Activated CD4-positive, alpha-beta T cell treated with anti-CD3 and anti-CD28 coated beads, Interleukin-2, Interleukin-6, amounts not matched to agents 100 ng/mL and 50 ng/mL, durations not matched to agents 16 hours and 8 hours (primary cell): ENCODE results near the gene PARVG.

ENCODE experiments used
- DNase-seq: peaks from one replicate; pipeline ENCODE4 v3.0.0-alpha.2; 2020

PARVG gene, protein sequence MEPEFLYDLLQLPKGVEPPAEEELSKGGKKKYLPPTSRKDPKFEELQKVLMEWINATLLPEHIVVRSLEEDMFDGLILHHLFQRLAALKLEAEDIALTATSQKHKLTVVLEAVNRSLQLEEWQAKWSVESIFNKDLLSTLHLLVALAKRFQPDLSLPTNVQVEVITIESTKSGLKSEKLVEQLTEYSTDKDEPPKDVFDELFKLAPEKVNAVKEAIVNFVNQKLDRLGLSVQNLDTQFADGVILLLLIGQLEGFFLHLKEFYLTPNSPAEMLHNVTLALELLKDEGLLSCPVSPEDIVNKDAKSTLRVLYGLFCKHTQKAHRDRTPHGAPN

DNA sequence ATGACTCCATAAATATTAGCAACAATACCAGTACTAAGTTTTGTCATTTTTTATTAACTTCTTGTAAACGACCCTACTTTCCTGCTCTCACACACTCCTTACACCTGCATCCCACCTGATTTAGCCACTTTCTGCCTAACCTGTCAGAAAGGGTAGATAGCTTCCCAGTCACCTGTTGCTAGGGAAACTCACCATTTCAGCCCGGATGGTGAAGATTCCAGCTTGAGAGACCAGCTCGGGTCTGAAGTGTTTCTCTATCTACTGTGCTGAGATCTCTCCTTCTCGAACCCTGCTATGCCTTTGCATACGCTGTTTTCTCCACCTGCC is at the start of gene PARVG:
Gene PARVG (plus strand): TSS at position 220 of the 327 bp plus-strand sequence. CDS start 2,405 bp downstream, outside the sequence.
- DNase-seq, result peak; percentile 49

DNA sequence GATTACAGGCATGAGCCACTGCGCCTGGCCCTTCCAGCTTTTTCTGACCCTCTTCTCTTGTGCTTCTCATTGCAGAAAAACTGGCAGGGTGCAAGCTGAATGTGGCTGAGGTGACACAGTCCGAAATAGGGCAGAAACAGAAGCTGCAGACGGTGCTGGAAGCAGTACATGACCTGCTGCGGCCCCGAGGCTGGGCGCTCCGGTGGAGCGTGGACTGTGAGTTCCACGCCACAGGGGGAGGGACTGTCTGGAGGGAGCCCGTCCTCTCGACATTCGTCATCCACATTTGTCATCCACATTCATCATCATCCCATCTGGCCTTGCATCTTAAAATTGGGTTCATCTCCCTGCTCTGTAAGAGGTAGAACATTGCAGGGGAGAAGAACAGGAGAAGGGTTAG is 49.3 kb upstream of the PARVG start:
- no peak for DNase-seq

DNA sequence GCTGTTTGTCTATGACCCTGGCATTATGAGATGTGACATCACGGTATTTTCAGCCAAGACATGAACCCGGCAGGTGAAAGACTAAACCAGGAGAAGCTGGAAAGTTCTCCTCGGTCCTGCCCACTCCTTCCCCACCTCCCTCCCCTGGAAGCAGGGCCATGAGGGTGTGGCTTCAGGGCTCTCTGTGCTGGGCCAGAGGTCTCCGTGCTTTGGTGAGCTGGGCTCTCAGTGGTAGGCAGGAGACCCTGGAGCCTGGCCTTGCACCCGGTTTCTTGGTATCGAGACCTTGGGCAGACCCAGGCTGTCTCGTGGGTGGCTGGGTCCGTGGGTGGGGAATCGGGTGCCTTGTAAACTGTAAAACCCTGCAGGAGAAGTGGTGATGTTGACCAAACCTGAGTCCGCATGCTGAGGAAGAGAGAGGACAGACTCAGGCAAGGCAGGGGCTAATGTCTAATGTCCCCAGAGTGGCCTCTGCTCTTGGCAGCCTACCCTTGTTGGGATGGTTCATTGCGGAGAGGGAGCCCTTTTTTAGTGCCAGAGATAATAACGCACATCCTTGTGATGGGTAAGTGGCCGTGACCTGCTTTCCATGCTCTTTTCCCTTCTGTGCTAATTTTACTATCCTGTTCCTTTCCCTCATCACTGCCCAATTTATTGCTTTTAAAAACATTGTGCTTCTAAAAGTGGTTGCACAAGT is 48.6 kb upstream of the PARVG start:
- DNase-seq, result no peak

DNA sequence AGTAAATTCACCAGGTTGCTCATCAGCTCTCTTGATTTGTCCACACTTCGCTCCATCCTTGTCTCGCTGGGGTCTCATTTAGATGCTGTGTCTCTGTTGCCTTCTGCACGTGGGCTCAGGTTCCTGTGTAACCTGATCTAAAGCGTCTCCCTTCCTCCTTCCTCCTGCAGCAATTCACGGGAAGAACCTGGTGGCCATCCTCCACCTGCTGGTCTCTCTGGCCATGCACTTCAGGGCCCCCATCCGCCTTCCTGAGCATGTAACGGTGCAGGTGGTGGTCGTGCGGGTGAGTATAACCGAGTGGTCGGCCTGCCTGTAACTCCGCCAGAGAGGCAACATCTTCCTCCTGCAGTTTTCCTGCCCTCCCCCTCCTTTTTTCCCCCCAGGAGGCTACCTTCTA is 48.0 kb upstream of the PARVG start:
- DNase-seq, result no peak

DNA sequence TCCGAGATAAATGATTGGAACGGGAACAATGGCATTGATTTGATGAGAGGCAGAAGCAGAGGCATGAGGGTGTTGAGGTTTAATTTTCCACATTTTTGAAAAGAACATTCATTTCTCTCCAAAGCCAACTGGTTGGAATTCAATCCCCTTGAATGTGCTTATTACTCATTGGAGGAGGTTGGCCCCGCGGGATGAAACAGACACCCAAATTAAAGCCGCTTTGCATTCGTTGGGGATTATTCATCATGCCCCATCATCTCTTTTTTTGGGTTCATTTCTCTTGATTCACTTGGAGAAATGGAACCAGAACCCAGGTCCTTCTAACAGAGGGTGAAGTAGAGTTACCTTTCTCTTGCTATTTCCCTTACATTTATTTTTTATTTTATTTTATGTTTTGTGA is 47.6 kb upstream of the PARVG start:
- DNase-seq, result no peak

DNA sequence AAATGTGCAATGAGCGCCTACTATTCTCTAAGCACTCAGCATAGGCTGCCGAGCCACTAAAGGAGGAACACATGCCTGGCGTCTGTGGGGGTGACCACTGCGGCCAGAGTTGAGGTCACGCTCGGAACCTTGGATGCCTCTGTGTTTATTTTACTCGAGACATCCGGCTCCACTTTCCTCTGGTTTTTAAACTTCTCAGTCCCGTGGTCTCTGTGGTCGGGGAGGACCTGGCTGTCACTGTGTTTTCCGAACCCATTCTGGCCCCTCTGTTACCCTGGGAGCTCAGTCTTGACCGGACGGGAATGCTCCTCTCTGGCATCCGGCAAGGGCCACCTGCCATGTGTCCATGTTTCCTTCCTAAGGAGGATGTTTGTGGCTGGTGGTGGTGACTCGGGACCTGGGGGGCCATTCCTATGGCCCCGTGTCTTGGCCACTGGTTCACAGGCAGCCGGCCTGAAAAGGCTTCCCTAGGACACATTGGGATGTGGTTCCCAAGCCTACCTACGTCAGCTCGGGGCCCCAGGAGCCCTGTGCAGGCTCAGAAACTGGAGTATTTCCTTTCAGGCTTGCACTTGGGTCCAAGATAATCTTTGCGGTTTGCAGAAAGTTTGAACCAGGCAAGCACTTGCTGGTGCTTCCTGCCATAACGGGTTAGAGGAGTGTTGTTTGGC is 46.7 kb upstream of the PARVG start:
- DNase-seq, result no peak

DNA sequence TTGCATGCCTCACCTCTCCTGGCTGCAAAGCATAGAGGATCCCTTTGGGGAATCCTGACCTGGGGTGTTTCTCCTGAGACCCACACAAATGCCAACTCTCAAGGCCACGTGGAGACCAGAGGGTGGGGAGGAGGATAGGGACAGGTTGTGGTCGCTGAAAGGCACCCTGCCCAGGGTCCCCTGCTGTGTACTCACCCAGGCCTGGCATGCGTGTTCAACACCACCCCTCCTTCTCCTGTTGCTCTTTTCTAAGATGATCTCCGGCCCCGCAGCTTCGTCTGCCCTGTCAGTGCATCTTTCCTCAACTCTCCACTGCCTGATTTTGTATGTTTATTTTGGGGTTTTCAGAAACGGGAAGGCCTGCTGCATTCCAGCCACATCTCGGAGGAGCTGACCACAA is 44.6 kb upstream of the PARVG start:
- DNase-seq, result no peak

DNA sequence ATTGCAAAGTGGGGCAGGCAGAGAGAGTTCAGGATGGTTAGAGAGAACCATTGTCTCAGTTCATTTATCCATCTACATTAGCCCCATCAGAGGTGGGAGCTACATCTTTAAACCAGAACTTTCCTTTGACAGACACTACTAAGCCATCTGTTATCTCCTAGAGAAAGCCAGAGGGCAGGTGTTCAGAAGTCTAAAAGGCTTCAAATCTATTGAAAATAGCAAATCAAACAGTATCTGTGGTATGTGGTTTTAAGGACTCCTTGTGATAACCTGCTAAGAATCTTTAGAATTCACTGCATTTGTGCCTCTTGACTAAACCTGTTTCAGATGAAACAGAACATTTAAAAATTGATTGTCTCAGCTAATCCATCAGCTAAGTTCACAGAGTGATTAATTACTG is 43.9 kb upstream of the PARVG start:
- DNase-seq, result no peak

DNA sequence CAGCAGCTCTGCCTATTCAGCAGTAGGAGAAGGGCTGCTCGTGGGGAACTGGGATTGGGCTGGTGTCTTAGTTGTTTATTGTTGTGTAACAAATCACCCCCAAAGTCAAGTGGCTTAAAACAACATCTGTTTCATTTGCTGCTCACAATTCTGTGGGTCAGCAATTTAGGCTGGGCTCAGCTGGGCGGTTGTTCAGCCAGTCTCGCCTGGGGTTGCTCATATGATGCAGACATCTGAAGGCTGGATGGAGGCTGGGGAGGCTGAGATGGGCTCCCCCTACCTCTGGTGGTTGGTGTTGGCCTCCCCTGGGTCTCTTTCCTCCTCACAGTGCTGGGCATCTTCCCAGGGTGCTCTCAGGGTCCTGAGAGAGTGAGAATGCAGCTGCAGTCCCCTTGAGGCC is 43.3 kb upstream of the PARVG start:
- DNase-seq, result no peak

DNA sequence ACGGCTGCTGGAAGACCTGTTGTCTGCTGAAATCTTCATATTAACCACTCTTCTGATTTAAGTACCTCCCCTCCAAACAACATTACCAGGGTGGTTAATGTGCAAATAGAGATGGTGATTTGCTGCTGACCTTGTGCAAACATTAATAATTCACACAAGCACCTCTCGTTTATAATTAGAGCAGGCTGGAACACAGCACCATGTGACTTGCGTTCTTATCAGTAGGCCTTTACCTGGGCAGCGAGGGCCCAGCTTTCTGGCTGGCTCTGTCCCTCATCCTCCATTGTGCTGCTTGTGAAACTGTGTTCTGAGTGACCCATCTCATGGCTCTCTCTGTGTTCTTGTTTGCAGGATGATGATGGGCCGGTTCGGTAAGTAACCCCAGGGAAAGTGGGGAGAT is 41.0 kb upstream of the PARVG start:
- DNase-seq, result no peak

DNA sequence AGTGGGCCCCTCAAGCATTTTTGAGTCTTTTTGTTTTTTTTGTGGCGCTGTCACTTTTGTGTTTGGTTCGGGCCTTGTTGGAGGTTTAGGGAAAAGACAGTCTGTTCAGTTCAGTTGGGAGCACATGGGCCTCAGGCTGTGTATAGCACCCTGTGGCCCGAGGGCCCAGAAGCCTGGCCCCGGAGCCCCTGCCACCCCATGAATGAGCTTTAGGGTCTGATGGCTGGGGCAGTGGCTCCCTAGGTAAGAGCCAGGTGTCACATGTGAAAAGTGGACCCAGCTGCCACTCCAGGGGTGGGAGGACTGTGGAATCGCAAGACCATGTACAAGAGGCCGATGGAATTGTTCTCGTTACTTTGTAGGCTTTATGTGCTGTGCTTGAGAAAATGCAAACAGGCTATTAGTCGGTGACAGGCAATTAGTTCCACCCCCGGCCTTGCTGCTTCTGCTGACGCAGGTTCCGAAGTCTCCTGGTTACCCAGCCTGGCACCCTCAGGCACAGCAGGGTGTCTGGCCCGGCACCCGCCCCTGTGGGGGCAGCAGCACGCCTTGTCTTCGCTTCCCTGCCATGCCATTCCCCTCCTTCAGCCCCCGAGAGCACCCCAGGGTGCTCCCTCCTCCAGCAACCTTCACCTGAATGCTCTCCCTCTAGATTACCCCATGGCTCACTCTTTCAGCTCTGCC is 38.2 kb upstream of the PARVG start:
- DNase-seq, result no peak

DNA sequence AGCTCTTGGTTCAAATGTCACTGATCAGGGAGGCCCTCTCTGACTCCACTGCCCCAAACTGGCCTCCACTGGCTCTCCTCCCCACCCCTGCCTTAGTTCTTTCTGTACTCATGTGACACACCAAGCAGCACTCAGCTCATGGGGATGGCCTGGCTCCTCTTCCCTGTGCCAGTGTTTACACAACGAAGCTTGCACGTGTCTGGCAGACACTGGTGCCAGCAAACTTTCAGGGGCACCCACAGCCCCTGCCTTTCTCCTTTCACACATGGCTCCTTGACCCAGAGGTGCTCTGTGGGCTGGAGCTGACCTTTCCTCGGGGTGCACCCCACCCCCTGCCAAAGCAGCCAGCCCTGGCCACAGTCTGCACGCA is 37.6 kb upstream of the PARVG start:
- no peak for DNase-seq

DNA sequence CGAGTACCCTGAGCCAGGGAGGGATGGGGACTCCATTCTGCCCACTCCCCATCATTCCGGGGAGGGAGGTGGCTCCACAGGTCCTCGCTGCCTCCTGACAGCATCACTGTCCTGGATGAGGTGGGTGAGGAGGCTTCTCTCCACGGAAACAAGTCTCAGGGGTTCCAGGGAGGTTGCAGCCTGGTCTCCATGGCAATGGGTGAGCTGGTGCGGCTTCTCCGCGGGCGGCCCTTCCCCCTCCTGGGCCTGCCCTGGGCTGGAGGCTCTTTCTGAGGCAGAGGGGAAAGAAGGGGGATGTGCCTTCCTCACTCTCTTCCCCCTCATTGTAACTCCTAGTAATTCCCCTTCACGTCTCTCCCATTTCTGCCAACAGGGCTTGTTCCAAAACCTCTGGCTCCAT is 37.1 kb upstream of the PARVG start:
- no peak for DNase-seq

DNA sequence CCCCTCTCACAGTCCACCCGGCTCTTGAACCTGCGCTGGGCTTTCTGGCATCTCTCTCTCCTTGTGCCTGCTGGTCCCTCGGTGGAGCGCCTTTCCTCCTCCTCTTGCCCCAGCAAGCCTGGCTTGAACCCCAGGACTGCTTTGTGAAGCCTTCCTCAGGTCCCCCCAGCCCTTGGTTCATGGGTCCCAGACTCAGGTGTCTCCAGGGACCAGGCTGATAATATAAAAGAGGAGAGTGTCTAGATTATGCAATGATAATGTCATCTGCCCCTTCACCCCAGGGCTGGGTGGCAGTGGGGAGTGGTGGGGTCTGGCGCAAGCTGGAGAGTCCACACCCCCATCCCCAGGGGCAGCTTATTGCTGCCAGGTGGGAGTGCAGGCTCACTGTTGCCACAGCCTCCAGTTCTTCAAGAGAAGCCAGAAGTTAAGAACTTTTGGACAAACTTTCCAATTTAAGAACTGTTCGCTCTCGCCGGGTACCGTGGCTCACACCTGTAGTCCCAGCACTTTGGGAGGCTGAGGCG is 36.6 kb upstream of the PARVG start:
- no peak for DNase-seq

DNA sequence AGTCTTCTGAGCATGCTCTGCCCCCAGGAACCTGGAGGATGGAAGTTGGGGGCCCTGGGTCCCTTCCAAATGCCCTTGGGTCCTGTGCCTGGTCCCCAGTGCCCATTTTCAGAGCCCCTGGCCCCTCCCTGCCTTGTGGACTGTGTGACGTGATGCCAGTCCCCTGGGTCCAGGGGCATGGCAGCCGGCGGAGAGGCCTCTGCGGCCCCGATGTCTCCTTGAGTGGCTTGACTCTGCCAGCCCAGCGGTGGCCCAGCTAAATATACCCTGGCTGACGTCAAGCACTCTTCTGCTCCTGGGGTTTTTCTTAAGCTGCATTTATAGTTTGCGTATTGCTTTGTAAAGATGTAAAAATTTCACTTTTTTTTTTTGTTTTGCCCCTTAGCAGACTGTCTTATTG is 35.2 kb upstream of the PARVG start:
- no peak for DNase-seq

DNA sequence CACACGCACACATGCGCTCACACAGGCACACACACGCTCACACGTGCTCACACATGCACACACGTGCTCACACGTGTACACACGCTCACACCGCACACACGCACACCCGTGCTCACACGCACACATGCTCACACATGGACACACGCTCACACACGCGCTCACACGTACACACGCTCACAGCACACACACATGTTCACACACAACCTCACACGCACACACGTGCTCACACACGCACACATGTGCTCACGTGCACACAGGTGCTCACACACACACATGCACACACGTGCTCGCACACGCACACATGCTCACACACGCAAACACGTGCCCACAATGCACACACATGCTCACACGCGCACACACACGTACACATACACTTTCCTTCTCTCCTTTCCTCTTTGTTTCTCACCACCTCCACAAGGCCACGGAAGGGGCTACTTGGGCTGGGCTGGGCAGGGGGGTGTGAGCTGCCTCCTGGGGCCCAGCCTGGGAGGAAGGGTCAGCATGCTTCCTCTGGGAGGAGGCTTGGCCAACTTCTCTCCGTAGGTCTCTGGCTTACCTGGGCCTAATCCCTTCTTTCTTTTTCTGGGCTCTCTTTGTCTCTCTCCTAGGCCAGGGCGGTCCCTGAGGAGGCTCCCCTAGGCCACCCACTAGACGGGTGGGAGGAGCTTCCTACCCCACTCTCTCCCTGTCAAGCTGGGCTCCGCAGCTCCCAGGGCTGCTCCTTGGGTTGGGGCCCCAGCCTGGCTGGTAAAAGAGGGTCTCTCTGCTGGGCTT is 34.5 kb upstream of the PARVG start:
- DNase-seq, result no peak

DNA sequence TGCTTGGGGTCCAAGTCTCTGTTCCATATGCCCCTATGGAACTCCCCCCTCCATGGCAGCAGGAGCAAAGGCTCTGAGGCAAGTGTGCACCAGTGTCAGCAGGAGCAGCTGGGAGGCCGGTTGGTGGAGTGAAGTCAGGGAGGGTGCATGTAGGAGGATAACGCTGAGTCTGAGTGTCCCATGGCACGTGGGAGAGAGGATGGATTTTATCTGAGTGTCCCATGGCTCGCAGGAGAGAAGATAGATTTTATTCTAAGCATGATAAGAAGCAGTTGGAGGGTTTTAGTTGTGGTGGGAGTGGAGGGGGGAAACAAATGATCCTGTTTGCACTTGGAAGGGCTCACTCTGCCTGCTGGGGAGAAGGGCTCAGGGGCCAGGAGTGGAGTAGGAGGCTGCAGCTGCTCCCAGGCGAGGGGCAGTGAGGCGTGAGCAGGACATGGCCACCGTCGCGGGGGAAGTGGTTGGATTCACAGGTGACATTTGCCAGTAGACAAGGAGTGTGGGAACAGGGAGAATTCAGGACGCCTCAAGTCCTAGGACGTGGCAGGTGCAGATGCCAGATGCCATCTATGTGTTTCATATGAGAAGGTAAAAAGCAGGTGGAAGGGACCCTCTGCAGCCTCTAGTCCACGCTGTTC is 33.6 kb upstream of the PARVG start:
- DNase-seq, result no peak

DNA sequence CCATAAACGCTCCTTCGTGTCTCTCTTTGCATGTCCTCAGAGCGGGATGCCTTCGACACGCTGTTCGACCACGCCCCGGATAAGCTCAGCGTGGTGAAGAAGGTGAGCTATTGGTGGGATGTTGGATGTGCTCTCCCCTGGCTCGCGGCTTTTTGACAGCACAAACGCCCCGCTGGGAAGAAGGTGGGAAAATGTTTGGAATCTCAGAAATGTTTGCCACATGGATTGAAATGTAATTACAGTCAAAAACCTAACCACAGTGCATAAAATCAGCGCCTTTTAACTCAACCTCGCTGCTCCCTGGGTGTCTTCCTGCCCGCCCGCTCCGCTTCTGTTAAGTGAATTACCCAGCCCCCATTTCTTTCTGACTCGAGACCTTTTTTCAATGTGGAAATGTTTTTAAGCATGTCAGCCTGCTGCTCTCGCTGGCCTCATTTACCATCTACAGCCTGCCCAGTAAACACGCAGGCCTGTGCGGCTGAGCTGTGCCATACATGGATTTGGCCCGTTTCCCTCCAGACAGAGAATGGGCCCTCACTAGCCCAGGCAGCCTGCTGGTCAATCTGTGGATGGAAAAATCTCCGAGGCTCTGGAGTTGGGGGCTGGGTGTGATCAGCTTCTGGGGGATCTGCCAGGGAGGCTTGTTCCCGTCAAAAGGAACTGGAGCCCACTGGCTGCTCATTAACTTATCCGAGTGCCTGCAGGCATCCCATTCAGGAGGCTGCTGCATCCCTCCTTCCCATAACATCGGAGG is 32.7 kb upstream of the PARVG start:
- no peak for DNase-seq

DNA sequence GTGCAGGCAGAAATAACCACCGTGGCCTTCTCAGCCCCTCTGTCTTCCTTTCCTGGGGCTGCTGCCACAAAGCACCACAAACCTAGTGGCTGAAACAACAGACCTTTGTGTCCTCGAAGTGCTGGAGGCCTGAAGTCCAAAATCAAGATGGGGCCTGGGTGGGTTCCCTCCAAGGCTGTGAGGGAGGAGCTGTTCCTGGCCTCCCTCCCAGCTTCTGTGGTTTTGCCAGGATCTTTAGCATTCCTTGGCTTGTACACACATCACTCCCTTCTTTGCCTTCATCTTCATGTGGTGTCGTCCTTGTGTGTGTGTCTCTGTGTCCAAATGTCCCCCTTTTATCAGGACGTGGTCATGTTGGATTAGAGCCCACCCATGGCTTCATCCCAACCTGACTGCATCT is 29.0 kb upstream of the PARVG start:
- DNase-seq, result no peak

DNA sequence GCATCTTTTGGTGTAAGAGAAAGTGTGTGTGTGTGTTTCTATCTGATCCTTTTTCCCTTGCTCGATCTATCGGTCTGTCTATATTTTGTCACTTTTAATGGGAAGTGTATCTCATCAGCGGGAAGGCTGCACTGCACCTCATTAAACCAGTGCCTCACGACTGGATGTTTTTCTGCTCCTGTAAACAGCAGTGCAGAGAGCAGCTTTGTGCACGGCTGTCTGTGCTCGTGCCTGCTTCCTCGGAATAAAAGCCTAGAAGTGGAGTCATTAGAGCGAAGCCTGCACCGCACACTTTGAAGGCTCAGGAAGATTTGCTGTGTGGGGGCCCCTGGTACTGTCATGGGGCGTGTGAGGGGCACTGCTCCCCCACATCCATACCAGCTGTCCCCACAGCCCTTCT is 27.0 kb upstream of the PARVG start:
- no peak for DNase-seq

DNA sequence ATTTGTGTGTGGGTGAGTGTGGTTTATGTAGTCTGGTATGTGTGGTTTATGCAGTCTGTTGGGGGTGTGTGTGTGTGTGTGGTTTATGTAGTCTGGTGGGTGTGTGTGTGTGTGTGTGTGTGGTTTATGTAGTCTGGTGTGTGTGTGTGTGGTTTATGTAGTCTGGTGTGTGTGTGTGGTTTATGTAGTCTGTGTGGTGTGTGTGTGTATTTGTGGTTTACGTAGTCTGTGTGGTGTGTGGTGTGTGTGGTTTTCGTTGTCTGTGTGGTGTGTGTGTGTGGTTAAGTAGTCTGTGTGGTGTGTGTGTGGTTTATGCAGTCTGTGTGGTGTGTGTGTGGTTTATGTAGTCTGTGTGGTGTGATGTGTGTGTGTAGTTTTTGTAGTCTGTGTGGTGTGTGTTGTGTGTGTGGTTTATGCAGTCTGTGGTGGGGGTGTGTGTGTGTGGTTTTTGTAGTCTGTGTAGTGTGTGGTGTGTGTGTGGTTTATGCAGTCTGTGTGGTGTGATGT is 26.2 kb upstream of the PARVG start:
- peak; percentile 21 for DNase-seq
